NCI-H82 (cell line): ENCODE results near the gene EMP2.

Experiments
- DNase-seq: peaks from one replicate; lab custom pipeline; 2025; lab: John Stamatoyannopoulos, UW

EMP2 gene

DNA sequence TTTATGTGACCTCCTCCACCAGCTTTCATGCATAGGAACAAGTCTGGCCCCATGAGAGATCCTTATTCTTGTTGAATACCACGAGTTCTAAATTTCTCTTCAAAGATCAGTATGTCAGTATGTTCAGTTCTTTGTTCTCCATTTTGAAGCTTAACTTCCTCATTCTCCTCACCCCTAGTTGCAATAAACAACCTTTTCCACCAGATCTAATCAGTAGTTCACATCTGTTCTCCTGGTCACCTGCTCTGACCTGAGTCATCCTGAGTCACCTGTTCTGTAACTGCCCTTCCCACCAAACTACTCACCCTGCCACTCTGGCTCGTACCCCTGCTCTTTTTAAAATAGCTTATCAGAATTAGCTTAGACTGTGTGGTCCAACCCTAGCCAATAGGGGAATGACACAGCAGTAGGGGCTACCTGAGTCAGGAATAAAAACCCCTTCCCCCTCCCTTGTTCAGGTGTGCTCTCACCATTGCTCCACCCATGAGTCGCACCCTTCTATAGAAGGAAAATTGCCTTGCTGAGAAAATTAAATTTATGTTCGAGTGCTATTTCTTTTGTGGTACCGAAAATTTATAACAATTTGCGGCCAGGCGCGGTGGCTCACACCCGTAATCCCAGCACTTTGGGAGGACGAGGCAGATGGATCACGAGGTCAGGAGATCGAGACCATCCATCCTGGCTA, 94.6 kb downstream of the EMP2 start:
- no peak for DNase-seq

DNA sequence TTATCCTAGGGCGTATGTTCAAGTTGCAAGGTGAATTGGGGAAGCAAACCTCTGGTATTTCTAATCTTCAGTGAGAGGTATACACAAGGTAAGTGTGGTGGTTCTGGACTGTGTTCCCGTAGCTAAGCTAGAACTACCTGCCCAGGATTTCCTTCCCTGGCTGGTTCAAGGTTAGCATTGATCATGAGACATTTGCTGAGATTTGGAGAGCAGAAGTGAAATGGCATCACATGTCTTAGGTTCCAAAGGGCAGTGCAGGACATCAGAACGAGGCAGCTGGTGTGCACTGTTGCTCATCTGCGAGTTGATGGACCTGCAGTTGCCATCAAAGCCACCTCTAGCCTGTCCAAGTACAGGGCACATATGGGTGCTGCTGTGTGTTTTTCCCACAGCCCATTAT, 95.2 kb downstream of the EMP2 start:
- no peak for DNase-seq

DNA sequence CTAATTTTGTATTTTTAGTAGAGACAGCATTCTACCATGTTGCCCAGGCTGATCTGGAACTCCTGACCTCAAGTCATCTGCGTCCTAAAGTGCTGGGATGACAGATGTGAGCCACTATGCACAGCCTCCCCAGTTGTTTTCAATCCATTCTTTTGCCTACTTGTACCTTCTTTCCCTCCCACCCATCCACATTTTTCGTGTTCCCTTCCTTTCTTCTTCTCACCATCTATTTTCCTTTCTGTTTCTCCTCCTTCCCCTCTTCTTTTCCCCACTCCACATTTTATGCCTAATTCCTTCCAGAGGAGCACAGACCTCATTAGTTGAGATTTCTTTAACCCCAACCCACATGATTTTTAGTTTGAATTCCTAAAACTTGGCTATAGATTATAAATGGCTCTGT, 100.2 kb downstream of the EMP2 start:
- DNase-seq = no peak
